ENCODE measurements around the gene SOHLH1.

Gene SOHLH1

DNA sequence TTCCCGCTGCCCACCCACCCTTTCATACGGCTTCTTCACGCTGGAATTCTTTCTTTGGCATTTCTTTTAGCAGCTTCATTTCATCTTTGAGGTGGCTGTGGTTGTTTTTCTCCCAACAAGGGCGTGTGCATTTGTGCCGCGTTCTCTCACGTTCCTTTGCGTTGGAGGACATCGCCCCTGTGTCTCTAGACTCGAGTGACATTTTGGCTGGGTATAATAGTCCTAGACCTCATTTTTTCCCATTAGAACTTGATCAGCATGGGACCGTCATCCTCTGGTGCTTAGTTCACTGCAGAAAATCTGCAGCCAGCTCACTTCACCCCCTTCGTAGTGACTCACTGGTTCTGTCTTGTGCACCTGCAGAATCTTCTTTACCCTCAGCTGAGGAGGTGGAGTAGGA is 32.2 kb upstream of the SOHLH1 start:
- CTCF ChIA-PET: interaction anchor here (0.6 kb wide), 1 partner anchor 107 kb away, joined by 3 read pairs; no protein-coding TSS in a partner anchor
- TF ChIP-seq, protein P1, sequence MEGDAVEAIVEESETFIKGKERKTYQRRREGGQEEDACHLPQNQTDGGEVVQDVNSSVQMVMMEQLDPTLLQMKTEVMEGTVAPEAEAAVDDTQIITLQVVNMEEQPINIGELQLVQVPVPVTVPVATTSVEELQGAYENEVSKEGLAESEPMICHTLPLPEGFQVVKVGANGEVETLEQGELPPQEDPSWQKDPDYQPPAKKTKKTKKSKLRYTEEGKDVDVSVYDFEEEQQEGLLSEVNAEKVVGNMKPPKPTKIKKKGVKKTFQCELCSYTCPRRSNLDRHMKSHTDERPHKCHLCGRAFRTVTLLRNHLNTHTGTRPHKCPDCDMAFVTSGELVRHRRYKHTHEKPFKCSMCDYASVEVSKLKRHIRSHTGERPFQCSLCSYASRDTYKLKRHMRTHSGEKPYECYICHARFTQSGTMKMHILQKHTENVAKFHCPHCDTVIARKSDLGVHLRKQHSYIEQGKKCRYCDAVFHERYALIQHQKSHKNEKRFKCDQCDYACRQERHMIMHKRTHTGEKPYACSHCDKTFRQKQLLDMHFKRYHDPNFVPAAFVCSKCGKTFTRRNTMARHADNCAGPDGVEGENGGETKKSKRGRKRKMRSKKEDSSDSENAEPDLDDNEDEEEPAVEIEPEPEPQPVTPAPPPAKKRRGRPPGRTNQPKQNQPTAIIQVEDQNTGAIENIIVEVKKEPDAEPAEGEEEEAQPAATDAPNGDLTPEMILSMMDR (conservative IDR thresholded peaks at IDR 0.05; ENCODE audit: low read depth): no peak
- H3K27ac ChIP-seq: no peak overlapping the region
- DNase-seq (ENCODE audit: low spot score): no peak
- POLR2A ChIA-PET (ENCODE audit: low non-redundant PET): no interaction called here

DNA sequence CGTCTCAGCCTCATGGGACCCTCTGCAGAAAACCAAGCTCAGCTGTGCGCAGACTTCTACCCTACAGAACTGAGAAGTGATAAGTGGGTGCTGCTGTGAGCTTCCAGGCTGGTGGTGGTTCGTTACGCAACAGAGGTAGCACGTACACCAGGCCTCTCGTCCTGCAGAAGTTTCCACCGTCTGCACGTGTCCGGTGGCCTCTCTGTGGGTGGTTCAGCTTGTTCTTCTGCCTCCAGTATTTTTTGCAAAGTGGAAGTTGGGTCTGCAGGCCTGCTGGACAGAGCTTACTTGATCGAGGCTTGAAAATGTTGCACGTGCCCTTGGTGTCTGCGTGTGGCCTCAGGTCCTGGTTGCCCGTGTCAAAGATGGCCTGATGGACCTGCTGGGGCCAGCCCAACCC is 30.2 kb upstream of the SOHLH1 start:
- TF ChIP-seq, protein P1 (conservative IDR thresholded peaks at IDR 0.05; ENCODE audit: low read depth): no peak
- ChIA-PET POLR2A (ENCODE audit: low non-redundant PET) (no interaction called here), CTCF (no interaction called here)
- no peak overlapping the region for H3K27ac ChIP-seq
- no peak for DNase-seq (ENCODE audit: low spot score)

DNA sequence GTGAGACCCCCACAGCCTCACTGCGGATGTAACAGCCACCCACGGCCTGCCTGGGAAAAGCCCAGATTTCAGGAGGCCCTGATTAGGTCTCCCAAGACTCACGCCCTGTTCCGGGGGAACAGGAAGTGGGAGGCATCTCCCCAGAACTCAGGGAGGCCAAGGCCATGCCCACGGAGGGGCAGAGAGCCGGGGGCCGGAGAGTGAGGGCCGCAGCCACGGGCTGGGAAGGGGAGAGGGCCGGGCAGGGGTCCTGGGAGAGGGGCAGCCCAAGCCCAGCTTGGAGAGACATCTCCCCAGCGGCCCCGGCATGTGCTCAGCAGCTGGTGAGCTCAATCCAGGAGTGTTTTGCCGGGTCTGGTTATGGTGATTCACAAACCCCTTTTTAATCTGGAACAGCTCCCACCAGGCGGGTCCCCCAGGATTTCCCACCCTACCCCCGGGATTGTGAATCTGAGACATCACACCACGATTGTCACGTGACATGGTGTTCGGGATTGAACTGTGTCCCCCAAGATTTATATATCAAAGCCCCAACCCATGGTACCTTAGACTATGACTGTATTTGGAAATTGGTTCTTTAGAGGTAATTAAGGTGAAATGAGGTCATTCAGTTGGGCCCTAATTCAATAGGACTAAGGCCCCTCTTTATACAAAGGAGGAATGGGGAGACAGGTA is 29.3 kb upstream of the SOHLH1 start:
- DNase-seq (ENCODE audit: low spot score): no peak
- ChIA-PET CTCF (interaction anchor here (0.6 kb wide), 1 partner anchor 144 kb away, joined by 3 read pairs; no protein-coding TSS in a partner anchor), POLR2A (ENCODE audit: low non-redundant PET) (no interaction called here)
- no peak overlapping the region for H3K27ac ChIP-seq
- TF ChIP-seq, protein P1 (conservative IDR thresholded peaks at IDR 0.05; ENCODE audit: low read depth): no peak

DNA sequence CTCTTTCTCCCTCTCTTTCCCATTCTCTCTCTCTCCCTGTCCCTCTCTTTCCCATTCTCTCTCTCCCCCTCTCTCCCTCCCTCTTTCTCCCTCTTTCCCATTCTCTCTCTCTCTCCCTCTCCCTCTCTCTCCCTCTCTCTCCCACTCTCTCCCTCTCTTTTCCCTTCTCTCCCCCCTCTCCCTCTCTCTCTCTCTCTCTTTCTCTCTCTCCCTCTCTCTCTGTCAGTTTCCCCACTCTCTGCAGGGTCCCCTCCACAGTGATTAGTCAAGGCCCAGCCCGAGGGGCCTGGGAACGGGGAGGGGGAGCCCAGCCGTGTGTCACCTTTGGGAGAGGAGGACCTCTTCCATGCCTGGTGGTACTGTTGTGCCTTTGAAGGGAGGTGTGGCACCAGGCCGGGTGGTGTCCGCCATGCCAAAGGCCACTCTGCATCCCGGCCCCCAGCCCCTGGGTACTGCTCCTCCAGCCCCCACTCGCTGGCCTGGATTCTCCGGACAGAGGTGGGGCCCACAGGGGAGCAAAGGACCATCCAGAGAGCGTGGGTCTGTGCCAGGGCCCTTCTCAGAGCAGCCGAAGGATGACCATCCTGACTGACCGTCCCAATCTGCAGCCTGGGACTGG is 28.1 kb upstream of the SOHLH1 start:
- POLR2A ChIA-PET (ENCODE audit: low non-redundant PET): no interaction called here
- TF ChIP-seq, protein P1 (conservative IDR thresholded peaks at IDR 0.05; ENCODE audit: low read depth): no peak
- DNase-seq (ENCODE audit: low spot score): no peak
- CTCF ChIA-PET: interaction anchor here (0.6 to 0.7 kb wide), 2 partner anchors 111 to 124 kb away, joined by 3 read pairs; no protein-coding TSS in a partner anchor
- H3K27ac ChIP-seq: no peak overlapping the region

DNA sequence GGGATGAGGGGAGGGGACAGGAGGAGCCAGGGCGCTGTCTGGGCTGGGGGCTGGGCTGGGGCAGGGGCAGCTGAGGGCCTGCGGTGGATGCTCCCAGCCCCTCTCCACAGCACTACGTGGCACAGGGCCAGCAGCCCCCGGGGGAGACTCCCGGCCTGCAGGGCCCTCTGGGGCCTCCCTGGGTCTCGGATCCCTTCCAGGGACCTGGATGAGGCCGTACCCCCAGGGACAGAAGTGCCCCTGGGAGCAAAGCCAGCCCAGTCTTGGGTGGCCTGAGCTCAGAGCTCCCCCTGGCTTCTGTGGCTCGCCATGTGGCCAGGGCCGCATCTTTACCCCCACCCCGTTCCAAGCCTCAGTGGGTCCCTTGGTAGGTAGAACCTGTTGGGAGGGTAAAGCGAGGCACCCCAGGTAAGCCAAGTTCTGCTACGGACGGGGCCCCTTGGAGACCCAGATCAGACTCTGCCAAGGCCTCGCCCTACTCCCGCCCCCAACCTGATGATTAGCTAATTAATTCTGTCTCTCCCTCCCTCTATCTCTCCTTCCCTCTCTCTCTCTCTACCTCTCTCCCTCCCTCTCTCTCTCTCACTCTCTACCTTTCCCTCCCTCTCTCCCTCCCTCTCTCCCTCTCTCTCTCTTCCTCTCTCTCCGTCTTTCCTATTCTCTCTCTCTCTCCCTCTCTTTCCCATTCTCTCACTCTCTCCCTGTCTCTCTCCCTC is 27.0 kb upstream of the SOHLH1 start:
- H3K27ac ChIP-seq: no peak overlapping the region
- TF ChIP-seq, protein P1 (conservative IDR thresholded peaks at IDR 0.05; ENCODE audit: low read depth): no peak
- DNase-seq (ENCODE audit: low spot score): no peak
- ChIA-PET CTCF (interaction anchor here (0.7 to 1.2 kb wide), 2 partner anchors 9 to 10 kb away, joined by 3 read pairs; no protein-coding TSS in a partner anchor), POLR2A (ENCODE audit: low non-redundant PET) (no interaction called here)

DNA sequence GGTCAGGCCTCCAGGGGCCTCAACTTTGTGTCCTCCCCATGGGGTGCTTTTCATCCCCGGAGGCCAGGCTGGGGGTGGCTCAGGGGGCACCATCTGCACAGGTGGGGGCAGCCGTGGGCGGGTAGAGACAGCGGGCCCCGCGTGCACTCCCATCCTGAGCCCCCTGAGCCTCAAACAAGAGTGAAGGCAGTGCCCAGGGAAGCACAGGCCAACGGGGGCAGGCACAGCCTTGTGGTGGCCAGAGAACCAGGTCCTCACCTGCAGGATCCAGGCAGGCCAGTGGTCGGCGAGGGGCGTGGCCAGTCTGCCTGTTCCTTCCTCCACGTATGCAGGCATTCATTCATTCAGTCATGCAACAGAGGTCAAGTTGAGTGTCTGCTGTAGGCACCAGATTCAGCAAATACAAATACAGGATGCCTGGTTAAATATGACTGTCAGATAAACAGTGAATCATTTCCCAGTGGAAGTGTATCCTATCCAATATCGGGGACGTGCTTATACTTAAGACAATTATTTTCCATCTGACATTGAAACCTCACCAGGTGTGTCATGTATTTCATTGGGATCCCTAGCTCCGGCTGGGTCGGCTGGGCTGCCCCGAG is 25.0 kb upstream of the SOHLH1 start:
- TF ChIP-seq, protein P1 (conservative IDR thresholded peaks at IDR 0.05; ENCODE audit: low read depth): no peak
- ChIA-PET CTCF (interaction anchor here (0.7 kb wide), 1 partner anchor 13 kb away, joined by 3 read pairs; no protein-coding TSS in a partner anchor), POLR2A (ENCODE audit: low non-redundant PET) (no interaction called here)
- no peak overlapping the region for H3K27ac ChIP-seq
- no peak for DNase-seq (ENCODE audit: low spot score)
